Right renal pelvis (tissue), 4 donors: ENCODE measurements around the gene TXNDC8. TPM values are rescaled to one million over a fixed set of nuclear protein-coding genes. Genes with fewer than 3 reads are reported as not detected.
"Not testable (repeated sequence)": the region's sequence is repeated elsewhere in the genome, so short reads cannot be mapped to it uniquely, and the experiment has no call there.

Experiments used
- DNase-seq, 4 donors: peaks; one replicate each; pipeline ENCODE4 v3.0.0-alpha.2; 2013; ENCODE audit warnings: low read depth in 4 of 4, low spot score in 3 of 4, missing footprints in 1 of 4
- polyA plus RNA-seq, 4 donors: library from polyadenylated mRNA; unstranded; fragments of 120-200 nt; gene quantifications; one replicate each; pipeline ENCODE4 v1.2.1, GENCODE V29; 2013; ENCODE audit not compliant: insufficient read length in 4 of 4

Gene TXNDC8
- polyA plus RNA-seq, 4 donors = not detected

DNA sequence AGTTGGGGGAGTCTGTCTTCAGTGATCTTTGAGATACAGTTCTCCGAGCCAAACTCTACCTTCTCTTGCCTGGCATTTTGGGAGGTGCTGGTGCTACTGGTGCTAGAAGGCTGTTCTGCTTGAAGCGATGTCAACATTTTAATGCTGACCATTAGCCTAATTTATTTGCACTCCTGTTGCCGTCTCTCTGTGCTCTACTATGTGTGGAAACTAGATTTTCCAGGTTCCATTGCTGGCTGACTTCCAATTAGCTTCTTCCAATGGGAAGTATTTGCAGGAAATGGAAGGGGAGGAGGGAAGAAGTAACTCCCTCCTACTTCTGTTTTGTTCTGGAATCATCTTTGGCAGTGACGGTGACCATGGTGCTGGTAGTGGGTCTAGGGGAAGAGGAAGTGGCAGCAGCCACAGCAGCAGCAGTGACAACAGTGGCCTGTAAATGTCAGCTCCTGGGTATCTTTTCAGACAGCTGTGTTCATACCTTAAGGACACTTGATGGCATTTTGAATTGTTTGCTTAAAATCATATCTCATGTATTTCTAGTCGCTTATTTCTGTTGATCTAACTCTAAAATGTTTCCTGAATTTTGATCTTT lies 7.9 kb downstream of the TXNDC8 start:
- no peak for DNase-seq

DNA sequence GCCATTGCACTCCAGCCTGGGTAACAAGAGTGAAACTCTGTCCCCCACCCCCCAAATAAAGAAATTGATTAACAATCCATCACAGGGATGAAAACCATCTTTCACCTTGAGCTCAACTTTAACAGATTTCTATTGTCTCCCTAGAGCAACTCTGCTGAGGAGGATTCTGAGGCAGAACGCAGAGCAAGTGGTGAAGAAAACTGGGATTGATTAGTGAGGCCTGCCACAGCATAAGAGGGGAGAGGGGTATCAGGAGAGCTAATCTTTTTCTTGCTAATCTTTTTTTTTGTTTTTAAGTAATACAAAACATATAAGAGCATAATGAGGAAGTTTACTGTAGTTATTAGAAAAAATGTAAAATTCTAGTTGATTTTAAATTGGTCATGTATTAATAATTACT lies 8.9 kb downstream of the TXNDC8 start:
- DNase-seq = no peak

GRCh38 chr9:110327716-110328115 lies 9.9 kb downstream of the TXNDC8 start:
- DNase-seq = no peak

- DNase-seq = no peak
These were observed 13.8 kb downstream of the TXNDC8 start for GRCh38 chr9:110323818-110324217.

GRCh38 chr9:110320651-110321445 lies 16.8 kb downstream of the TXNDC8 start:
- no peak for DNase-seq

GRCh38 chr9:110319781-110320492 lies 17.7 kb downstream of the TXNDC8 start:
- DNase-seq = no peak

GRCh38 chr9:110317911-110318310 lies 19.8 kb downstream of the TXNDC8 start:
- no peak for DNase-seq

- no peak for DNase-seq
These were observed 21.2 kb downstream of the TXNDC8 start for GRCh38 chr9:110316261-110317075.

- not testable (repeated sequence) for DNase-seq
These were observed 25.7 kb downstream of the TXNDC8 start for GRCh38 chr9:110311978-110312377.

- no peak for DNase-seq
These were observed 28.0 kb downstream of the TXNDC8 start for GRCh38 chr9:110309681-110310080.

GRCh38 chr9:110308633-110309038 lies 29.0 kb downstream of the TXNDC8 start:
- no peak for DNase-seq

- no peak for DNase-seq
These were observed 30.5 kb downstream of the TXNDC8 start for GRCh38 chr9:110307191-110307590.

DNA sequence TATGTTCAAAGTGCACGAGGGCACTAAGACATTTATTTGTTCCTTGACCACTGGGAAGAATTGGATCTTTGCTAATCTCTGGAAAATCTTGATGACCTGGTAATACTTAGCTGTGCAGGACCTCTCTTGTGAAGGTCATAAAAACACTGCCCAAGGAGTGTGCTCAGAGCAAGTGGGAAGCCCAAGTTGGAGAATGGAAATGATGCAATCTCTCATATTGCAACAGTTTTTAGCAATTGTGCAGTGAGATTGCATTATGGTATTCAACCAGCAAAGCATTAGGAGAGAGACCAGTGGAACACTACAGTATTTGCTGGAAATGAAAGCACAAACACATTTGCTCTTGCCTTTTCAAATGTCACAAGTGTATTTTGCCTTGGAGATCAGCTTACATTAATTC lies 34.5 kb downstream of the TXNDC8 start:
- DNase-seq = no peak

DNA sequence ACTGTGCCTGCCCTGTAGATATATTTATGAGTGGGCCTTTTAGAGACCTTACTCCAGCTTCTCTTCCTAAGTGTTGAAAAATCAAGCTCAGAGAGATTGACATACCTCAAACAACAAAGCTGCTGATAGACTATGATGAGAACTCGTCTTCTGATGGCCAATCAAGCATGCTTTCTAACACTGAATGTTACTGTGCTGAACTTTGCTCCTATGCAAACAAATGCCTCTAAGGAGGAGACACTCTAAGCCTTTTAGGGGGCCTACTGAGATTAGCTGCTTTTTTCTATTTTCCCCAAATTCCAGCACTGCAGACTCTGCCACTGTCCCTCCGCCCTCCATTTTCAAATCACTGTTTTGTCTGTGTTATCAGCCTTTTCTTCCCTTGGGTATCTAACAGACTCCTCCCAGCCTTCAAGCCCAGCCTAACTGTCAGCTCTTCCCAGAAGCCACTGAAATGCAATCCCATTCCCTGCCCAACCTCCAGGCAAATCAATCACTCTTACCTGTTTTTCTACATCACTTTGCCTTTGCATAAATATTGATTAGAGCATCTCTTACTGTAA lies 39.5 kb downstream of the TXNDC8 start:
- DNase-seq = no peak

GRCh38 chr9:110293248-110293647 lies 44.4 kb downstream of the TXNDC8 start:
- no peak for DNase-seq

- no peak for DNase-seq
These were observed 45.6 kb downstream of the TXNDC8 start for GRCh38 chr9:110291921-110292557.

DNA sequence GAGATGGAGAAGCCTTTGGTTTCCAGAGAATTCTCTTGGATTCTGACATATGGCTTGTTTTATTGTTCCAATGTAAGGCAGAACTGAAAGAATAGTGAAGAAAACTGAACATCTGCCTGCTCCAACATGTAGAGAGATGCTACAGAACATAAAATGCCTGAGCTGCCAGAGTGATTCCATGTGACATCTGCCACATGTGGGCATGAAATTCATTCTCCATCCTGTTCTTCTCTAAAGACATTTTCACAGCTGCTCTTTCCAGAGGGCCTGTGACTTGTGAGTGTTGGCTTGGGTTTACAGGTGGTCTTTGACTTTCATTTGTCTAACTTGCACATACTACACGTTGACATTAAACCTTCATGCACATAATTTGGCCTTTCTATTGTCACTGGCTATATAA lies 47.7 kb downstream of the TXNDC8 start:
- DNase-seq = no peak

- no peak for DNase-seq
These were observed 49.2 kb downstream of the TXNDC8 start for GRCh38 chr9:110288503-110288902.

DNA sequence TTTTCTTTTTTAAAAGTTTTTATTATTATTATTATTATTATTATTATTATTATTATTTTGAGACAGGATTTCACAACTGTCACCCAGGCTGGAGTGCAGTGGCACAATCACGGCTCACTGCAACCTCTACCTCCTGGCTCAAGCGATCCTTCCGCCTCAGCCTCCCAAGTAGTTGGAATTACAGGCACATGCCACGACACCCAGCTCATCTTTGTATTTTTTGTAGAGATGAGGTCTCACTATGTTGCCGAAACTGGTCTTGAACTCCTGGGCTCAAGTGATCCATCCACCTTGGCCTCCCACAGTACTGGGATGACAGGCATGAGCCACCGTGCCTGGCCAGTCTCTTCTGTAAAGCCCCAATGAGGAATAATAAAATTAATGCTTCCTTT lies 50.4 kb downstream of the TXNDC8 start:
- no peak for DNase-seq

- no peak for DNase-seq
These were observed 53.3 kb downstream of the TXNDC8 start for GRCh38 chr9:110284211-110284844.
